B cell (primary cell): ENCODE data around the gene DIRAS1. TPM values are rescaled to one million over a fixed set of nuclear protein-coding genes. Genes with fewer than 3 reads are reported as not detected.

Experiments used
- ATAC-seq: fragments of 200-7000 bp; cut with Tn5 transposase; one replicate; pipeline ENCODE4 v1.10.0; 2021; ENCODE audit warnings: low read depth, mild to moderate bottlenecking, moderate number of reproducible peaks, moderate library complexity
- CTCF ChIA-PET: fragments of 350-600 bp; sonication (Branson Sonifier 250); formaldehyde crosslinking; loops from one replicate; lab custom pipeline; 2021; ENCODE audit warnings: antibody characterized with exemption, inconsistent platforms; lab: Charles Lee
- POLR2A ChIA-PET: fragments of 350-600 bp; sonication (Branson Sonifier 250); formaldehyde crosslinking; loops from one replicate; lab custom pipeline; 2021; ENCODE audit warnings: antibody characterized with exemption; lab: Charles Lee
- DNase-seq: peaks from one replicate; pipeline ENCODE4 v3.0.0; 2013
- H2AFZ ChIP-seq: 2 replicates; pipeline ENCODE4 v1.6.1; 2012; ENCODE audit warnings: mild to moderate bottlenecking, low read depth, low read length; ENCODE audit not compliant: insufficient read depth, poor library complexity, severe bottlenecking
- H3K27ac ChIP-seq, 2 donors: 1 replicate in 1 of 2; 2 replicates in 1 of 2; pipeline ENCODE4 v1.5.1; 2012 to 2013; ENCODE audit warnings: low read length in 2 of 2, mild to moderate bottlenecking in 2 of 2, moderate library complexity in 1 of 2
- H3K27me3 ChIP-seq, 4 experiments: fragments of 200-600 bp in 1 of 4; sonication (generic) in 1 of 4; replicated peaks in 1 of 4; 1 replicate in 2 of 4; 2 replicates in 2 of 4; pipeline versions ENCODE4 v1.6.1 to v1.7.0; 2013 to 2016; ENCODE audit warnings: low read length in 3 of 4, mild to moderate bottlenecking in 2 of 4, mixed read lengths in 1 of 4, moderate library complexity in 1 of 4; ENCODE audit not compliant: insufficient read depth in 4 of 4, control insufficient read depth in 3 of 4; ENCODE audit errors: control extremely low read depth in 1 of 4
- H3K36me3 ChIP-seq, 2 experiments: replicated peaks in 1 of 2; 1 replicate in 1 of 2; 2 replicates in 1 of 2; pipeline versions ENCODE4 v1.6.1 to v1.7.1; 2013; ENCODE audit warnings: low read length in 1 of 2; ENCODE audit not compliant: insufficient read depth in 2 of 2, control insufficient read depth in 1 of 2; ENCODE audit errors: control extremely low read depth in 1 of 2, extremely low read depth in 1 of 2
- H3K4me1 ChIP-seq, 2 donors: fragments of 200-600 bp in 1 of 2; sonication (generic) in 1 of 2; 1 replicate in 1 of 2; 2 replicates in 1 of 2; pipeline versions ENCODE4 v1.5.1 to v1.6.1; 2013 to 2017; ENCODE audit warnings: low read length in 2 of 2; ENCODE audit not compliant: control insufficient read depth in 2 of 2, insufficient read depth in 2 of 2
- H3K4me2 ChIP-seq: replicated peaks from 2 replicates; pipeline ENCODE3; 2012; ENCODE audit warnings: mild to moderate bottlenecking, low read depth, low read length; ENCODE audit not compliant: poor library complexity, severe bottlenecking
- H3K4me3 ChIP-seq, 5 experiments: fragments of 200-600 bp in 1 of 5; sonication (generic) in 1 of 5; 1 replicate in 3 of 5; 2 replicates in 2 of 5; pipeline versions ENCODE4 v1.5.1 to v1.7.0; 2011 to 2016; ENCODE audit warnings: low read length in 4 of 5, mild to moderate bottlenecking in 4 of 5, low read depth in 2 of 5, control low read depth in 1 of 5, moderate library complexity in 1 of 5; ENCODE audit not compliant: insufficient read depth in 1 of 5; ENCODE audit errors: control extremely low read depth in 1 of 5, extremely low read depth in 1 of 5
- H3K79me2 ChIP-seq: fragments of 200-600 bp; sonication (generic); one replicate; pipeline ENCODE4 v1.6.0; 2016; ENCODE audit warnings: low read length; ENCODE audit not compliant: control insufficient read depth, insufficient read depth
- H3K9ac ChIP-seq: fragments of 200-600 bp; sonication (generic); 2 replicates; pipeline ENCODE4 v1.6.1; 2017; ENCODE audit warnings: mild to moderate bottlenecking, low read length, moderate library complexity
- H3K9me3 ChIP-seq, 3 donors: one replicate each; pipeline versions ENCODE4 v1.6.1 to v1.7.1; 2013; ENCODE audit warnings: low read length in 2 of 3; ENCODE audit not compliant: control insufficient read depth in 2 of 3, insufficient read depth in 1 of 3; ENCODE audit errors: control extremely low read depth in 1 of 3
- H4K20me1 ChIP-seq: 2 replicates; pipeline ENCODE4 v1.6.0; 2012; ENCODE audit warnings: mild to moderate bottlenecking, low read length; ENCODE audit not compliant: insufficient read depth, control insufficient read depth, poor library complexity, severe bottlenecking
- H3K27ac Mint-ChIP-seq: one replicate; pipeline ENCODE4 v1.8.0; 2021; ENCODE audit warnings: mixed read lengths
- H3K27me3 Mint-ChIP-seq: one replicate; pipeline ENCODE4 v1.8.0; 2021; ENCODE audit warnings: mixed read lengths
- H3K4me1 Mint-ChIP-seq: one replicate; pipeline ENCODE4 v1.8.0; 2021; ENCODE audit warnings: mixed read lengths
- H3K4me3 Mint-ChIP-seq: one replicate; pipeline ENCODE4 v1.8.0; 2021; ENCODE audit warnings: mixed read lengths
- H3K9me3 Mint-ChIP-seq: one replicate; pipeline ENCODE4 v1.8.0; 2022; ENCODE audit warnings: mixed read lengths; ENCODE audit not compliant: insufficient read depth
- CTCF ChIP-seq: fragments of 200-600 bp; IDR thresholded peaks from one replicate; pipeline ENCODE4 v1.8.0; 2022; ENCODE audit warnings: antibody characterized with exemption, mild to moderate bottlenecking
- EZH2 ChIP-seq: IDR thresholded peaks from 2 replicates; pipeline ENCODE4 v1.6.1; 2012; ENCODE audit warnings: borderline replicate concordance, low read depth, mild to moderate bottlenecking, moderate library complexity, low read length; ENCODE audit not compliant: insufficient read depth, poor library complexity, severe bottlenecking
- WGBS: methylation state at CpG from one replicate; pipeline ENCODE4 v1.1.5; 2013; ENCODE audit warnings: missing lambda C conversion rate; ENCODE audit not compliant: insufficient coverage; 5-methylcytosine and 5-hydroxymethylcytosine counted together
- intact Hi-C: fragments of 100-400 bp; cut with micrococcal nuclease; formaldehyde crosslinking; loops from one replicate; pipeline ENCODE4 v1.10.0; 2022
- polyA plus RNA-seq: library from polyadenylated mRNA; depleted of rRNA; stranded (reverse); fragments of >200 nt; gene quantifications from 2 replicates; pipeline ENCODE4 v1.2.3, GENCODE V29; 2012
- total RNA-seq, 2 donors: library from RNA; stranded (reverse); fragments of 120-200 nt in 1 of 2; gene quantifications; 1 replicate in 1 of 2; 2 replicates in 1 of 2; pipeline versions ENCODE4 v1.2.3 to v1.2.4, GENCODE V29; 2013 to 2022

The DIRAS1 gene
- total and polyA plus RNA-seq, 2 donors (not counting 1 experiment from before 2014, with no cell fraction given), result 5.2 to 23.7 TPM

GRCh38 chr19:2736550-2737190 is 15.5 kb upstream of the DIRAS1 start:
- TF ChIP-seq CTCF (no peak), EZH2 (no peak)
- DNase-seq, result no peak
- Histone ChIP-seq H3K9ac (no peak overlapping the region), H4K20me1 (peaks cover 21% of the 10 kb centered on the region), H3K9me3 (peaks cover 0 to 14% (median 0%) of the 10 kb centered on the region in 3 donors), H3K36me3 (peaks cover 5 to 35% of the 10 kb centered on the region in 2 experiments), H3K4me2 (no peak overlapping the region), H3K27ac (no peak overlapping the region), H2AFZ (no peak overlapping the region), H3K4me3 (no peak overlapping the region), H3K79me2 (peaks cover 43% of the 10 kb centered on the region), H3K4me1 (peaks cover 10 to 23% of the 10 kb centered on the region in 2 donors), H3K27me3 (no peaks in the 10 kb centered on the region)
- Mint-ChIP-seq H3K27me3 (no peaks in the 10 kb centered on the region), H3K4me3 (peak overlapping the region; percentile 5), H3K27ac (peak overlapping the region; percentile 37), H3K4me1 (peaks cover 34% of the 10 kb centered on the region), H3K9me3 (no peaks in the 10 kb centered on the region)
- WGBS, result 97% methylated on average over 12 of the region's 15 CpGs
- intact Hi-C loops, result no loop called here
- CTCF ChIA-PET, result interaction anchor here (2.9 to 3.0 kb wide), 2 partner anchors 12 to 89 kb away, joined by 11 to 19 read pairs; no protein-coding TSS in a partner anchor
- POLR2A ChIA-PET, result interaction anchor here (0.7 kb wide), 1 partner anchor 38 kb away, joined by 3 read pairs; no protein-coding TSS in a partner anchor
- no peak for ATAC-seq

- Histone ChIP-seq H3K79me2 (peaks cover 46% of the 10 kb centered on the region), H3K4me2 (no peak overlapping the region), H3K27me3 (no peaks in the 10 kb centered on the region), H3K4me3 (no peak overlapping the region), H4K20me1 (peaks cover 21% of the 10 kb centered on the region), H2AFZ (no peak overlapping the region), H3K27ac (no peak overlapping the region), H3K9me3 (peaks cover 0 to 14% (median 0%) of the 10 kb centered on the region in 3 donors), H3K4me1 (peaks cover 10 to 21% of the 10 kb centered on the region in 2 donors), H3K36me3 (peaks cover 5 to 35% of the 10 kb centered on the region in 2 experiments), H3K9ac (no peak overlapping the region)
- no peak overlapping the region for H3K27ac Mint-ChIP-seq
- 98% methylated on average over 12 of the region's 12 CpGs for WGBS
- ChIA-PET POLR2A (interaction anchor here (0.5 kb wide), 1 partner anchor 64 kb away, joined by 3 read pairs; no protein-coding TSS in a partner anchor), CTCF (interaction anchor here (2.9 kb wide), 1 partner anchor 87 kb away, joined by 19 read pairs; no protein-coding TSS in a partner anchor)
- ATAC-seq, result no peak
- DNase-seq, result no peak
- H3K4me1 Mint-ChIP-seq, result peaks cover 34% of the 10 kb centered on the region
- H3K4me3 Mint-ChIP-seq, result no peak overlapping the region
- H3K9me3 Mint-ChIP-seq, result no peaks in the 10 kb centered on the region
- no peaks in the 10 kb centered on the region for H3K27me3 Mint-ChIP-seq
- TF ChIP-seq EZH2 (no peak), CTCF (no peak)
- intact Hi-C loops, result no loop called here
Observed at GRCh38 chr19:2735374-2735773, 14.2 kb upstream of the DIRAS1 start.
